Fibroblast of pulmonary artery (primary cell): ENCODE data around the gene POGZ.
"Not testable (repeated sequence)": the region's sequence is repeated elsewhere in the genome, so short reads cannot be mapped to it uniquely, and the experiment has no call there.

Experiments
- DNase-seq: peaks from one replicate; pipeline ENCODE4 v3.0.0-alpha.2; 2010; ENCODE audit warnings: low read depth
- H3K4me3 ChIP-seq: replicated peaks from 2 replicates; pipeline ENCODE4 v1.5.1; 2011; ENCODE audit warnings: low read depth, mild to moderate bottlenecking, control low read depth, low read length, moderate library complexity
- TF ChIP-seq, protein P1 (sequence below): IDR thresholded peaks from 2 replicates; pipeline ENCODE4 v1.5.1; 2011; ENCODE audit warnings: mild to moderate bottlenecking, control low read depth, low read length, inconsistent platforms; ENCODE audit errors: missing control alignments

POGZ gene

DNA sequence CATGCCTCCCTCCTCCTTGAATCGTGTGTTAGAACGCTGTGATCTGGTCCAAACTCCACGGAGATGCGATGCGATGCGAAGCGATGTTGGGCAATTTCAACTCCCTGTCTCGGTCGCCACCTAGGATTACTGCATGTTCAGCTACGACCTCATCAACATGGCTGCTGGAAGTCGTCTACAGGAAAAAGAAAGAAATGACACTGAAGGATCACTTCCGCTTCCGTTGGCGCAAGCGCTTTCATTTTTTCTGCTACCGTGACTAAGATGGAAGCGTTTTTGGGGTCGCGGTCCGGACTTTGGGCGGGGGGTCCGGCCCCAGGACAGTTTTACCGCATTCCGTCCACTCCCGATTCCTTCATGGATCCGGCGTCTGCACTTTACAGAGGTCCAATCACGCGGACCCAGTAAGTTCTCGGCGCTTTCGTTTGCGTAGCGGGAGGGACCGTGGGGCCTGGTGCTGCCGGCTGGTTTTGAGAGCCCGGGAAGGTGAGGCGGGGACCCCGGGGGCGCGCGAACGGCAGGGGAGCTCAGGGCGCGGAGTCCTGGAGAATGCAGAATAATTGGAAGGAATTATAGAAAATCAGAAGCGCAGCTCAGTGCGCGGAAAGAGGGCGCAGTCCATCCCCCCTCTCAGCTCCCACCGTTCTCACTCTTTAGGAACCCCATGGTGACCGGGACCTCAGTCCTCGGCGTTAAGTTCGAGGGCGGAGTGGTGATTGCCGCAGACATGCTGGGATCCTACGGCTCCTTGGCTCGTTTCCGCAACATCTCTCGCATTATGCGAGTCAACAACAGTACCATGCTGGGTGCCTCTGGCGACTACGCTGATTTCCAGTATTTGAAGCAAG, 59.7 kb downstream of the POGZ start, which contains the start of gene PSMB4:
TSS of gene PSMB4 (plus strand) at position 250 of the 848 bp plus-strand sequence. CDS start at position 265, 15 bp downstream.
- H3K4me3 ChIP-seq, result peak within 1 kb of the TSS; percentile 99
- TF ChIP-seq, protein P1, sequence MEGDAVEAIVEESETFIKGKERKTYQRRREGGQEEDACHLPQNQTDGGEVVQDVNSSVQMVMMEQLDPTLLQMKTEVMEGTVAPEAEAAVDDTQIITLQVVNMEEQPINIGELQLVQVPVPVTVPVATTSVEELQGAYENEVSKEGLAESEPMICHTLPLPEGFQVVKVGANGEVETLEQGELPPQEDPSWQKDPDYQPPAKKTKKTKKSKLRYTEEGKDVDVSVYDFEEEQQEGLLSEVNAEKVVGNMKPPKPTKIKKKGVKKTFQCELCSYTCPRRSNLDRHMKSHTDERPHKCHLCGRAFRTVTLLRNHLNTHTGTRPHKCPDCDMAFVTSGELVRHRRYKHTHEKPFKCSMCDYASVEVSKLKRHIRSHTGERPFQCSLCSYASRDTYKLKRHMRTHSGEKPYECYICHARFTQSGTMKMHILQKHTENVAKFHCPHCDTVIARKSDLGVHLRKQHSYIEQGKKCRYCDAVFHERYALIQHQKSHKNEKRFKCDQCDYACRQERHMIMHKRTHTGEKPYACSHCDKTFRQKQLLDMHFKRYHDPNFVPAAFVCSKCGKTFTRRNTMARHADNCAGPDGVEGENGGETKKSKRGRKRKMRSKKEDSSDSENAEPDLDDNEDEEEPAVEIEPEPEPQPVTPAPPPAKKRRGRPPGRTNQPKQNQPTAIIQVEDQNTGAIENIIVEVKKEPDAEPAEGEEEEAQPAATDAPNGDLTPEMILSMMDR, result peak; percentile 42

DNA sequence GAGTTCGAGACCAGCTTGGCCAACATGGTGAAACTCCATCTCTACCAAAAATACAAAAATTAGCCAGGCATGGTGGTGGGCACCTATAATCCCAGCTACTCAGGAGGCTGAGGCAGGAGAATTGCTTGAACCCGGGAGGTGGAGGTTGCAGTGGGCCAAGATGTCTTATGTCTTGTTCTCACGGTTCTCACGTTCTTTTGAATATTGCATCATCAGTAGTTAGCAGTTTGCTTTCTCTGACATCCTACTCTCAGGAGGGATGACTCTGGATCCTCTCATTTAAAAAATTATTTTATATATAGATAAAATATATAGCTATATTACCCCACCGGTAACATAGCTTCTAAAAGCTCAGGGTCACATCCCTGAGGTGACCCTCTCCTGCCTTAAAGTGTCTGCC, 63.0 kb downstream of the POGZ start:
- not testable (repeated sequence) for DNase-seq, H3K4me3 ChIP-seq

More for the DNA sequence above, 59.7 kb downstream of the POGZ start, which contains the start of gene PSMB4:
- peak; percentile 96 for DNase-seq

DNA sequence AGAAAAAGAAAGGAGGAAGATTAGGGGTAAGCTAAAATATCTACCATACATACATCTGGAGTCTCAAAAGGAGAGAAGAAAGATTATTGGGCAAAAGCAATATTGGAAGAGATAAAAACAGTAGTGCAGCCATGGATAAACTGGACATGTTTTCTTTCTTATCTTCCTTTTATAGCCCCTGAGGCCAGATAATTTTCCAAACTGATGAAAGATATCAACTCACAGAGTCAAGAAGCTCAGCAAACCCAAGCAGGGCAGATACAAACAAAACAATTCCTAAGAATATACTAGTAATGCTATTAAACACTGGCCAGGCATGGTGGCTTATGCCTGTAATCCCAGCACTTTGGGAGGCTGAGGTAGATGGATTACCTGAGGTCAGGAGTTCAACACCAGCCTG, 65.7 kb downstream of the POGZ start:
- TF ChIP-seq, protein P1, result no peak
- no peak for DNase-seq
- H3K4me3 ChIP-seq, result no peak overlapping the region

DNA sequence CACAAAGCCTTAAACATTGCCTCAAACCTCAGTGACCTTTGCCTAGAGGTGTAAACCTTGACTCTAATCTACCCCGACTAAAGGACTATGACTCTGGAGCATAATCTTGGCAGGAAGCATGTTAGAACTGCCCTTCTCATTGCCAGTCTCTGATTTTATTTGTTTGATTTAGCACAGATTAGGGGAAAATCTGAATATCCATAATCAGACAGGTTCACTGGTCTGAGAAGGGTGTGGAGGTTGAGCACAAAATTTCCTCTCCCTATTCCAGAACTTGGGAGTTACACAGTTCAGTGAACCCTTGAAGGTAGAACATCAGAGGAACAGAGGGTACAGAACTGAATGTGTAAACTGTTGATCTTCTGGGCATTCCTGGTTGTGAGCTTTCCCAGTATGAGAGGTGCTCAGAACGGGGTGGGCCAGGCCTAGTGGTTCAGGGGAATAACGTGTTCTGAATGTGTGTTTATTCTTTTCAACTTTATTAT, 68.2 kb downstream of the POGZ start:
- TF ChIP-seq, protein P1, result no peak
- DNase-seq, result no peak
- H3K4me3 ChIP-seq, result no peak overlapping the region

GRCh38 chr1:151390221-151391078, 68.8 kb downstream of the POGZ start:
- H3K4me3 ChIP-seq, DNase-seq: not testable (repeated sequence)

DNA sequence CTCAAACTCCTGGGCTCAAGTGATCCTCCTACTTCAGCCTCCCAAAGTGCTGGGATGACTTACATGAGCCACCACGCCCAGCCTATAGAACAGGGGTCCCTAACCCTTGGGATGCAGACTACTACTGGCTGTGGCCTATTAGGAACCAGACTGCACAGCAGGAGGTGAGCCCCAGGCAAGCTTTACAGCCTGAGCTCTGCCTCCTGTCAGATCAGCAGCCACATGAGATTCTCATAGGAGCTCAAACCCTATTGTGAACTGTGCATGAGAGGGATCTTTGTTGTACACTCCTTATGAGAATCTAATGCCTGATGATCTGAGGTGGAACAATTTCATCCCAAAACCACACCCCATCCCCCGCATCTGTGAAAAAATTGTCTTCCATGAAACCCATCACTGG, 73.3 kb downstream of the POGZ start:
- no peak for DNase-seq
- no peak overlapping the region for H3K4me3 ChIP-seq
- TF ChIP-seq, protein P1, result no peak

DNA sequence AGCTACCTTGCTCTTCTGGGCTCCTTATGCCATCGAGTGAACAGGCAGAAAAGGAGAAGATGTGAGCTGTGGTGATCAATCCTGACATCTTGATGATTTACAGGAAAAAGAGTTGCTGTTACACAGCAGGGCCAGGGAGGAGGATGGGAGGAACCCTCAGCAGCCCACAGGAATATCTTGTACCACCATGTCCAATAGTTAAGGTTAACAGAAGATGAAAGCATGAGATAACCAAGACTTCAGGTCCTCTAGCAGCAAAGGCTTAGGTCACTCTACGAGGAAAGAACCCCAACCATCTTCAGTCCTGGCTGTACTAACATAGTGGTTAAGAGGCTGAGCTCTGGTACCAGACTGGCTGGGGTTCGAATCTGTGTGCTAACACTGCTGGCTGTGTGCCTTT, 74.7 kb downstream of the POGZ start:
- TF ChIP-seq, protein P1, result no peak
- no peak overlapping the region for H3K4me3 ChIP-seq

More for the DNA sequence above, 74.7 kb downstream of the POGZ start:
- DNase-seq, result no peak
